Measurements from ENCODE around the gene NLRC3. TPM values are rescaled to one million over a fixed set of nuclear protein-coding genes. Genes with fewer than 3 reads are reported as not detected.

The NLRC3 gene
- total RNA-seq, 1 experiment from 2014 or later = 0.26 TPM

- TF ChIP-seq, protein P1, sequence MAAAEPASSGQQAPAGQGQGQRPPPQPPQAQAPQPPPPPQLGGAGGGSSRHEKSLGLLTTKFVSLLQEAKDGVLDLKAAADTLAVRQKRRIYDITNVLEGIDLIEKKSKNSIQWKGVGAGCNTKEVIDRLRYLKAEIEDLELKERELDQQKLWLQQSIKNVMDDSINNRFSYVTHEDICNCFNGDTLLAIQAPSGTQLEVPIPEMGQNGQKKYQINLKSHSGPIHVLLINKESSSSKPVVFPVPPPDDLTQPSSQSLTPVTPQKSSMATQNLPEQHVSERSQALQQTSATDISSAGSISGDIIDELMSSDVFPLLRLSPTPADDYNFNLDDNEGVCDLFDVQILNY (CRISPR knock-in tag; IDR thresholded peaks at IDR 0.05) = no peak
- no peak for TF ChIP-seq RELA (CRISPR knock-in tag; IDR thresholded peaks at IDR 0.05; ENCODE audit: borderline replicate concordance)
- TF ChIP-seq NR3C1 (CRISPR knock-in tag; conservative IDR thresholded peaks at IDR 0.05; ENCODE audit: low read depth) = no peak
These were observed 10.4 kb upstream of the NLRC3 start (continued) for GRCh38 chr16:3587547-3588110.

DNA sequence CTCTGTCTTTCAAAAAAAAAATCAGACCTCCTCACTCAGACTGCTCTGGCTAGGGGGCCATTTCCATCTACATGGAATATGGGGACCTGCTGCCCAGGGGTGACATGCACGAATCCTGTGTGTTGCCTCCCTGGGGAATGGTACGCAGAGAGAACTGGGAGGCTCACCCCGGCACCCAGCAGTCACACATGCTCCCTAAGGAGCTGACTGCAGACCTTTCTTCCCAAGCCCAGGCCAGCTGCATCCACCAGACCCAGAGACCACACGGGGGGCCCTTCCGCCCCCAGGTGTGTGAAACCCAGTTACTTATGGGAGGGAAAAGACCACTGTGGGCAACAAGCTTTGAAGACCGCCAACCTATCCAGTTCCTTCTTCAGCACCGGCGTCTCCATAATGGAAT is 7.2 kb upstream of the NLRC3 start:
- ATAC-seq = no peak
- TF ChIP-seq, protein P2, sequence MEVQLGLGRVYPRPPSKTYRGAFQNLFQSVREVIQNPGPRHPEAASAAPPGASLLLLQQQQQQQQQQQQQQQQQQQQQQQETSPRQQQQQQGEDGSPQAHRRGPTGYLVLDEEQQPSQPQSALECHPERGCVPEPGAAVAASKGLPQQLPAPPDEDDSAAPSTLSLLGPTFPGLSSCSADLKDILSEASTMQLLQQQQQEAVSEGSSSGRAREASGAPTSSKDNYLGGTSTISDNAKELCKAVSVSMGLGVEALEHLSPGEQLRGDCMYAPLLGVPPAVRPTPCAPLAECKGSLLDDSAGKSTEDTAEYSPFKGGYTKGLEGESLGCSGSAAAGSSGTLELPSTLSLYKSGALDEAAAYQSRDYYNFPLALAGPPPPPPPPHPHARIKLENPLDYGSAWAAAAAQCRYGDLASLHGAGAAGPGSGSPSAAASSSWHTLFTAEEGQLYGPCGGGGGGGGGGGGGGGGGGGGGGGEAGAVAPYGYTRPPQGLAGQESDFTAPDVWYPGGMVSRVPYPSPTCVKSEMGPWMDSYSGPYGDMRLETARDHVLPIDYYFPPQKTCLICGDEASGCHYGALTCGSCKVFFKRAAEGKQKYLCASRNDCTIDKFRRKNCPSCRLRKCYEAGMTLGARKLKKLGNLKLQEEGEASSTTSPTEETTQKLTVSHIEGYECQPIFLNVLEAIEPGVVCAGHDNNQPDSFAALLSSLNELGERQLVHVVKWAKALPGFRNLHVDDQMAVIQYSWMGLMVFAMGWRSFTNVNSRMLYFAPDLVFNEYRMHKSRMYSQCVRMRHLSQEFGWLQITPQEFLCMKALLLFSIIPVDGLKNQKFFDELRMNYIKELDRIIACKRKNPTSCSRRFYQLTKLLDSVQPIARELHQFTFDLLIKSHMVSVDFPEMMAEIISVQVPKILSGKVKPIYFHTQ (CRISPR knock-in tag; IDR thresholded peaks at IDR 0.05) = no peak
- TF ChIP-seq E2F4 (CRISPR knock-in tag; IDR thresholded peaks at IDR 0.05; ENCODE audit: borderline replicate concordance, low read depth) (no peak), CREM (CRISPR knock-in tag; IDR thresholded peaks at IDR 0.05) (no peak), ZNF396 (CRISPR knock-in tag; IDR thresholded peaks at IDR 0.05; ENCODE audit: borderline replicate concordance) (no peak)
- no peak overlapping the region for H3K4me3 Mint-ChIP-seq
- ChIA-PET CTCF (interaction anchor here (0.6 kb wide), 1 partner anchor 1601 kb away, joined by 3 read pairs; no protein-coding TSS in a partner anchor), POLR2A (no interaction called here)
- peaks cover 32% of the 10 kb centered on the region for H3K36me3 Mint-ChIP-seq
- no peaks in the 10 kb centered on the region for H3K9me3 Mint-ChIP-seq
- DNase-seq (ENCODE audit: low spot score) = no peak
- H3K4me1 Mint-ChIP-seq = peaks cover 5% of the 10 kb centered on the region
- H3K27me3 Mint-ChIP-seq (ENCODE audit: low read depth) = no peaks in the 10 kb centered on the region; the same call in 1 of the 2 replicates
- no peak overlapping the region for H3K27ac Mint-ChIP-seq

GRCh38 chr16:3583303-3584038 is 6.3 kb upstream of the NLRC3 start:
- no peak overlapping the region for H3K27ac Mint-ChIP-seq
- H3K4me1 Mint-ChIP-seq = peaks cover 8% of the 10 kb centered on the region
- H3K36me3 Mint-ChIP-seq = peaks cover 28% of the 10 kb centered on the region
- ChIA-PET CTCF (no interaction called here), POLR2A (interaction anchor here (0.6 kb wide), 1 partner anchor 8 kb away, joined by 3 read pairs; no protein-coding TSS in a partner anchor)
- H3K9me3 Mint-ChIP-seq = no peaks in the 10 kb centered on the region
- DNase-seq (ENCODE audit: low spot score) = no peak
- no peaks in the 10 kb centered on the region; the same call in 1 of the 2 replicates for H3K27me3 Mint-ChIP-seq (ENCODE audit: low read depth)
- H3K4me3 Mint-ChIP-seq = no peak overlapping the region
- no peak for ATAC-seq
- TF ChIP-seq USF1 (CRISPR knock-in tag; IDR thresholded peaks at IDR 0.05) (no peak), ZNF121 (CRISPR knock-in tag; IDR thresholded peaks at IDR 0.05) (peak; percentile 80)

- ChIA-PET CTCF (no interaction called here), POLR2A (no interaction called here)
- ATAC-seq (no peak), DNase-seq (ENCODE audit: low spot score) (no peak)
- Mint-ChIP-seq H3K4me3 (no peak overlapping the region), H3K27ac (no peak overlapping the region), H3K27me3 (ENCODE audit: low read depth) (no peaks in the 10 kb centered on the region), H3K4me1 (peaks cover 11% of the 10 kb centered on the region), H3K36me3 (peaks cover 28% of the 10 kb centered on the region), H3K9me3 (no peaks in the 10 kb centered on the region)
- TF ChIP-seq, protein P3, sequence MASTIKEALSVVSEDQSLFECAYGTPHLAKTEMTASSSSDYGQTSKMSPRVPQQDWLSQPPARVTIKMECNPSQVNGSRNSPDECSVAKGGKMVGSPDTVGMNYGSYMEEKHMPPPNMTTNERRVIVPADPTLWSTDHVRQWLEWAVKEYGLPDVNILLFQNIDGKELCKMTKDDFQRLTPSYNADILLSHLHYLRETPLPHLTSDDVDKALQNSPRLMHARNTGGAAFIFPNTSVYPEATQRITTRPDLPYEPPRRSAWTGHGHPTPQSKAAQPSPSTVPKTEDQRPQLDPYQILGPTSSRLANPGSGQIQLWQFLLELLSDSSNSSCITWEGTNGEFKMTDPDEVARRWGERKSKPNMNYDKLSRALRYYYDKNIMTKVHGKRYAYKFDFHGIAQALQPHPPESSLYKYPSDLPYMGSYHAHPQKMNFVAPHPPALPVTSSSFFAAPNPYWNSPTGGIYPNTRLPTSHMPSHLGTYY (CRISPR knock-in tag; IDR thresholded peaks at IDR 0.05) = no peak
- TF ChIP-seq, protein P4, sequence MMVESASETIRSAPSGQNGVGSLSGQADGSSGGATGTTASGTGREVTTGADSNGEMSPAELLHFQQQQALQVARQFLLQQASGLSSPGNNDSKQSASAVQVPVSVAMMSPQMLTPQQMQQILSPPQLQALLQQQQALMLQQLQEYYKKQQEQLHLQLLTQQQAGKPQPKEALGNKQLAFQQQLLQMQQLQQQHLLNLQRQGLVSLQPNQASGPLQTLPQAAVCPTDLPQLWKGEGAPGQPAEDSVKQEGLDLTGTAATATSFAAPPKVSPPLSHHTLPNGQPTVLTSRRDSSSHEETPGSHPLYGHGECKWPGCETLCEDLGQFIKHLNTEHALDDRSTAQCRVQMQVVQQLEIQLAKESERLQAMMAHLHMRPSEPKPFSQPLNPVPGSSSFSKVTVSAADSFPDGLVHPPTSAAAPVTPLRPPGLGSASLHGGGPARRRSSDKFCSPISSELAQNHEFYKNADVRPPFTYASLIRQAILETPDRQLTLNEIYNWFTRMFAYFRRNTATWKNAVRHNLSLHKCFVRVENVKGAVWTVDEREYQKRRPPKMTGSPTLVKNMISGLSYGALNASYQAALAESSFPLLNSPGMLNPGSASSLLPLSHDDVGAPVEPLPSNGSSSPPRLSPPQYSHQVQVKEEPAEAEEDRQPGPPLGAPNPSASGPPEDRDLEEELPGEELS (CRISPR knock-in tag; IDR thresholded peaks at IDR 0.05) = no peak
- no peak for TF ChIP-seq ARID4B (CRISPR knock-in tag; IDR thresholded peaks at IDR 0.05; ENCODE audit: borderline replicate concordance)
These were observed 5.3 kb upstream of the NLRC3 start for GRCh38 chr16:3582276-3583165.
